Astrocyte (in vitro differentiated cells and primary cell): ENCODE measurements around the gene SCNN1B.

ENCODE experiments used
- EZH2 ChIP-seq: IDR thresholded peaks from 2 replicates; pipeline ENCODE4 v1.6.1; 2012; ENCODE audit warnings: mild to moderate bottlenecking, low read length, inconsistent platforms; ENCODE audit not compliant: insufficient read depth
- TF ChIP-seq, protein P1 (sequence below): IDR thresholded peaks from 2 replicates; pipeline ENCODE4 v1.5.1; 2011; ENCODE audit warnings: low read depth, mild to moderate bottlenecking, inconsistent platforms, low read length, moderate library complexity; ENCODE audit not compliant: insufficient read depth

DNA sequence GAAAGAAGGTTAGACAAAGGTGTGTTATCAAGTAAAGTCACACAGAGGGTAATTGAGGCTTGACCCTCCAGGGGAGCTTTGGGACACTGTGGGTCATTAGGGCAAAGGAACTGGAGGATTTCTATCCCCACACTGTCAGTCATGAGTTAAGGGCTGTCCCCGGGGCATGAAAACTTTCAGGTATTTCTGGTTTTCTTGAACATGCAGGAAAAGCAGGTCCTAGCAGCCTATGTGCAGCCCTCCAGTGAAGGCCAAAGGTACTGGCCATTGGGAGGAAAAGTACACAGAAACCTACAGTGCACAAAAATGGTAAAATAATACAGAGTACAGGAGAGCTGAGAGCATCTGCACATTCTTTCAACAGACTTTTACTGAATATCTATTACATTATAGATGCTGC, 44.4 kb upstream of the SCNN1B start:
- TF ChIP-seq EZH2, result no peak
- TF ChIP-seq, protein P1, sequence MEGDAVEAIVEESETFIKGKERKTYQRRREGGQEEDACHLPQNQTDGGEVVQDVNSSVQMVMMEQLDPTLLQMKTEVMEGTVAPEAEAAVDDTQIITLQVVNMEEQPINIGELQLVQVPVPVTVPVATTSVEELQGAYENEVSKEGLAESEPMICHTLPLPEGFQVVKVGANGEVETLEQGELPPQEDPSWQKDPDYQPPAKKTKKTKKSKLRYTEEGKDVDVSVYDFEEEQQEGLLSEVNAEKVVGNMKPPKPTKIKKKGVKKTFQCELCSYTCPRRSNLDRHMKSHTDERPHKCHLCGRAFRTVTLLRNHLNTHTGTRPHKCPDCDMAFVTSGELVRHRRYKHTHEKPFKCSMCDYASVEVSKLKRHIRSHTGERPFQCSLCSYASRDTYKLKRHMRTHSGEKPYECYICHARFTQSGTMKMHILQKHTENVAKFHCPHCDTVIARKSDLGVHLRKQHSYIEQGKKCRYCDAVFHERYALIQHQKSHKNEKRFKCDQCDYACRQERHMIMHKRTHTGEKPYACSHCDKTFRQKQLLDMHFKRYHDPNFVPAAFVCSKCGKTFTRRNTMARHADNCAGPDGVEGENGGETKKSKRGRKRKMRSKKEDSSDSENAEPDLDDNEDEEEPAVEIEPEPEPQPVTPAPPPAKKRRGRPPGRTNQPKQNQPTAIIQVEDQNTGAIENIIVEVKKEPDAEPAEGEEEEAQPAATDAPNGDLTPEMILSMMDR, result no peak
